K562 (cell line): ENCODE measurements around the gene FBXW11. TPM values are rescaled to one million over a fixed set of nuclear protein-coding genes. Genes with fewer than 3 reads are reported as not detected.

Experiments used
- ATAC-seq: fragments of 200-7000 bp; cut with Tn5 transposase; 3 replicates; pipeline ENCODE4 v1.9.1; 2020; ENCODE audit warnings: moderate library complexity
- BruUV-seq: library from RNA; stranded (reverse); fragments of 400-500 nt; replicated peaks from 2 replicates; lab custom pipeline; 2021; lab: Mats Ljungman, UMichigan
- CTCF ChIA-PET: fragments of 300-600 bp; formaldehyde crosslinking; extraction: SDS; loops from one replicate; lab custom pipeline; 2021; ENCODE audit warnings: low intra/inter-chr PET ratio; lab: Yijun Ruan, JAX
- POLR2A ChIA-PET: fragments of 300-600, 350-650 bp; sonication (Branson Sonifier 250); formaldehyde crosslinking; extraction: SDS; loops from one replicate; lab custom pipeline; 2021; ENCODE audit warnings: antibody characterized with exemption, inconsistent platforms; lab: Yijun Ruan, JAX
- DNase-seq, 4 experiments: peaks; one replicate each; pipeline versions ENCODE4 v3.0.0 to v3.0.0-alpha.2; 2011 to 2018; ENCODE audit warnings: low spot score in 3 of 4, mixed read lengths in 3 of 4; ENCODE audit errors: extremely low read depth in 1 of 4
- FAIRE-seq: peaks from 2 replicates; lab custom pipeline; 2011; peaks lifted over from hg19 to GRCh38; lab: Jason Lieb, UNC
- H2AFZ ChIP-seq: 2 replicates; pipeline ENCODE4 v1.6.0; 2011; ENCODE audit warnings: low read depth, low read length, control low read depth, inconsistent platforms
- H3K27ac ChIP-seq: fragments of 200-600 bp; 3 replicates; pipeline ENCODE4 v1.8.0; 2011; ENCODE audit warnings: low read depth, mild to moderate bottlenecking, control low read depth, inconsistent platforms, low read length, moderate library complexity, mixed read lengths; ENCODE audit errors: extremely low read depth
- H3K27me3 ChIP-seq, 2 experiments: fragments of 300-600 bp in 1 of 2; 2 replicates in 1 of 2; 3 replicates in 1 of 2; pipeline versions ENCODE4 v1.6.0 to v1.8.0; 2011; ENCODE audit warnings: inconsistent platforms in 2 of 2, low read length in 2 of 2, mild to moderate bottlenecking in 1 of 2, mixed read lengths in 1 of 2, moderate library complexity in 1 of 2; ENCODE audit not compliant: control insufficient read depth in 2 of 2, insufficient read depth in 2 of 2
- H3K36me3 ChIP-seq: fragments of 300-600 bp; 3 replicates; pipeline ENCODE4 v1.8.0; 2011; ENCODE audit warnings: mild to moderate bottlenecking, low read length, inconsistent platforms; ENCODE audit not compliant: control insufficient read depth, insufficient read depth
- H3K4me1 ChIP-seq, 2 experiments: fragments of 200-600 bp in 1 of 2; replicated peaks in 1 of 2; 2 replicates in 1 of 2; 3 replicates in 1 of 2; pipeline versions ENCODE4 v1.5.1 to v1.8.0; 2011; ENCODE audit warnings: inconsistent platforms in 2 of 2, low read length in 2 of 2, mild to moderate bottlenecking in 1 of 2, mixed read lengths in 1 of 2, moderate library complexity in 1 of 2; ENCODE audit not compliant: control insufficient read depth in 2 of 2, insufficient read depth in 2 of 2
- H3K4me2 ChIP-seq: 2 replicates; pipeline ENCODE4 v1.6.1; 2011; ENCODE audit warnings: low read length, control low read depth, inconsistent platforms, mixed read lengths; ENCODE audit not compliant: insufficient read depth
- H3K4me3 ChIP-seq: fragments of 200-600 bp; sonication (generic), shearing (Covaris generic); 2 replicates; pipeline ENCODE4 v1.5.1; 2016; ENCODE audit warnings: control low read depth, inconsistent platforms
- H3K79me2 ChIP-seq: fragments of 200-600 bp; 3 replicates; pipeline ENCODE4 v1.8.0; 2011; ENCODE audit warnings: low read length, inconsistent platforms; ENCODE audit not compliant: control insufficient read depth, insufficient read depth
- H3K9ac ChIP-seq, 2 experiments: 2 replicates each; pipeline versions ENCODE4 v1.6.0 to v1.6.1; 2011; ENCODE audit warnings: low read depth in 2 of 2, low read length in 2 of 2, control low read depth in 1 of 2, inconsistent platforms in 1 of 2, mild to moderate bottlenecking in 1 of 2, mixed read lengths in 1 of 2; ENCODE audit not compliant: insufficient read depth in 1 of 2
- H3K9me1 ChIP-seq: one replicate; pipeline ENCODE4 v1.6.0; 2011; ENCODE audit warnings: inconsistent platforms, mild to moderate bottlenecking, low read length, moderate library complexity; ENCODE audit not compliant: control insufficient read depth, insufficient read depth
- H3K9me3 ChIP-seq: replicated peaks from 2 replicates; pipeline ENCODE4 v1.5.1; 2011; ENCODE audit warnings: low read depth, low read length, inconsistent platforms; ENCODE audit not compliant: control insufficient read depth, insufficient read depth
- H4K20me1 ChIP-seq: replicated peaks from 2 replicates; pipeline ENCODE4 v1.6.1; 2011; ENCODE audit warnings: low read length, inconsistent platforms, mixed read lengths; ENCODE audit not compliant: control insufficient read depth, insufficient read depth
- GTF3C2 ChIP-seq: IDR thresholded peaks from 3 replicates; pipeline ENCODE4 v1.6.1; 2011; ENCODE audit warnings: borderline replicate concordance, mild to moderate bottlenecking, moderate library complexity; ENCODE audit not compliant: insufficient read length; ENCODE audit errors: extremely low read depth
- ZFX ChIP-seq: sonication (generic); formaldehyde crosslinking; IDR thresholded peaks from 2 replicates; pipeline ENCODE4 v1.8.0; 2022; ENCODE audit warnings: mild to moderate bottlenecking, missing genetic modification reagents, moderate library complexity
- WGBS: fragments of 100-300 bp; shearing (Covaris generic); methylation state at CpG from one replicate; pipeline ENCODE4 v1.1.6; 2016; ENCODE audit warnings: low coverage, mixed read lengths; ENCODE audit not compliant: insufficient coverage; ENCODE audit errors: missing lambda C conversion rate; 5-methylcytosine and 5-hydroxymethylcytosine counted together
- in situ Hi-C: fragments of 300-500 bp; cut with MboI; formaldehyde crosslinking; loops from 4 replicates; pipeline ENCODE4 v1.15.0; 2018; ENCODE audit warnings: inconsistent platforms, mixed read lengths
- intact Hi-C: fragments of 100-400 bp; cut with micrococcal nuclease; formaldehyde crosslinking; loops from 2 replicates; pipeline ENCODE4 v1.14.2; 2022
- polyA plus RNA-seq, 8 experiments: library from polyadenylated mRNA; depleted of rRNA in 4 of 8; stranded (reverse) in 5 of 8; unstranded in 3 of 8; fragments of >200 nt; fragmentation: Nextera tagmentation in 2 of 8; fragmentation: Illumina TruSeq in 1 of 8; extraction: Ambion mirVana in 2 of 8; extraction: Trizol in 1 of 8; gene quantifications; 2 replicates each; pipeline versions ENCODE4 v1.2.1 to v1.2.3, GENCODE V29; 2011 to 2014; ENCODE audit warnings: inconsistent platforms in 1 of 8, missing spikeins in 1 of 8
- total RNA-seq, 7 experiments: library from RNA; depleted of rRNA in 6 of 7; stranded (reverse); fragments of >200 nt in 6 of 7; fragmentation: Illumina TruSeq in 2 of 7; extraction: Trizol in 2 of 7; gene quantifications; 2 replicates each; pipeline versions ENCODE4 v1.2.1 to v1.2.3, GENCODE V29; 2011 to 2021; ENCODE audit warnings: low replicate concordance in 1 of 7

The FBXW11 gene
- total and polyA plus RNA-seq, 9 of the 15 experiments (the other 6 are each of a cell fraction or from before 2014, with no cell fraction given): 3.0 to 28.6 (median 23.6) TPM

- no peak for TF ChIP-seq GTF3C2
Measured at GRCh38 chr5:171926311-171926710, 80.1 kb downstream of the FBXW11 start (continued).

- DNase-seq (no peak), FAIRE-seq (no peak)
- no peaks in the 10 kb centered on the region for H3K36me3 ChIP-seq
- 0 out of 2 replicates have a peak, but pooled peaks cover 4% of the 10 kb centered on the region for H4K20me1 ChIP-seq
- intact Hi-C loops: no loop called here
- H3K79me2 ChIP-seq: peaks cover 29% of the 10 kb centered on the region; the same call in 2 of the 3 replicates
- BruUV-seq: no TSS peak
- no peaks in the 10 kb centered on the region for H3K27me3 ChIP-seq
- H3K9ac ChIP-seq: no peak overlapping the region
- no peak for TF ChIP-seq ZFX (CRISPR knock-in tag)
- TF ChIP-seq, all 486 proteins: peak for 0
- no peak for ATAC-seq
- Histone ChIP-seq H3K4me3 (no peak overlapping the region), H3K9me3 (no peaks in the 10 kb centered on the region), H3K4me1 (no peaks in the 10 kb centered on the region), H3K4me2 (no peak overlapping the region), H2AFZ (no peak overlapping the region), H3K9me1 (no peaks in the 10 kb centered on the region), H3K27ac (no peak overlapping the region)
- 92% methylated on average over 24 of the region's 25 CpGs for WGBS
- CTCF ChIA-PET: no interaction called here
- in situ Hi-C loops: no loop called here
- POLR2A ChIA-PET: no interaction called here
Measured at GRCh38 chr5:171924493-171925122, 81.8 kb downstream of the FBXW11 start.
